ENCODE measurements around the gene PNMA8A. TPM values are rescaled to one million over a fixed set of nuclear protein-coding genes. Genes with fewer than 3 reads are reported as not detected.

The PNMA8A gene
- total and polyA plus RNA-seq, 2 experiments from 2014 or later, result 17.8 to 21.7 TPM

DNA sequence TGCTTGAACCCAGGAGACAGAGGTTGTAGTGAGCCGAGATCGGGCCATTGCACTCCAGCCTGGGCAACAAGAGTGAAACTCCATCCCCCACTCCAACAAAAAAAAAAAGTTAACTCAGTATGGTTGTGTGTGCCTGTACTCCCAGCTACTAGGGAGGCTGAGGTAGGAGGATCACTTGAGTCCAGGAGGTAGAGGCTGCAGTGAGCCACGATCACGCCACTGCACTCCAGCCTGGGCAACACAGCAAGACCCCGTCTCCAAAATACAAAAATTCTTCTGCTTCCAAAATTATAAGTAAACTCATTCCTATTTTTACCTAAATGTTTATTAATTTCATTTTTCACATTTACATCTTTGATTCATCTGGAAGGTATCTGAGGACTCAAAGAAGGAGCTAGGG lies 14.4 kb downstream of the PNMA8A start (continued):
- TF ChIP-seq, protein P1, sequence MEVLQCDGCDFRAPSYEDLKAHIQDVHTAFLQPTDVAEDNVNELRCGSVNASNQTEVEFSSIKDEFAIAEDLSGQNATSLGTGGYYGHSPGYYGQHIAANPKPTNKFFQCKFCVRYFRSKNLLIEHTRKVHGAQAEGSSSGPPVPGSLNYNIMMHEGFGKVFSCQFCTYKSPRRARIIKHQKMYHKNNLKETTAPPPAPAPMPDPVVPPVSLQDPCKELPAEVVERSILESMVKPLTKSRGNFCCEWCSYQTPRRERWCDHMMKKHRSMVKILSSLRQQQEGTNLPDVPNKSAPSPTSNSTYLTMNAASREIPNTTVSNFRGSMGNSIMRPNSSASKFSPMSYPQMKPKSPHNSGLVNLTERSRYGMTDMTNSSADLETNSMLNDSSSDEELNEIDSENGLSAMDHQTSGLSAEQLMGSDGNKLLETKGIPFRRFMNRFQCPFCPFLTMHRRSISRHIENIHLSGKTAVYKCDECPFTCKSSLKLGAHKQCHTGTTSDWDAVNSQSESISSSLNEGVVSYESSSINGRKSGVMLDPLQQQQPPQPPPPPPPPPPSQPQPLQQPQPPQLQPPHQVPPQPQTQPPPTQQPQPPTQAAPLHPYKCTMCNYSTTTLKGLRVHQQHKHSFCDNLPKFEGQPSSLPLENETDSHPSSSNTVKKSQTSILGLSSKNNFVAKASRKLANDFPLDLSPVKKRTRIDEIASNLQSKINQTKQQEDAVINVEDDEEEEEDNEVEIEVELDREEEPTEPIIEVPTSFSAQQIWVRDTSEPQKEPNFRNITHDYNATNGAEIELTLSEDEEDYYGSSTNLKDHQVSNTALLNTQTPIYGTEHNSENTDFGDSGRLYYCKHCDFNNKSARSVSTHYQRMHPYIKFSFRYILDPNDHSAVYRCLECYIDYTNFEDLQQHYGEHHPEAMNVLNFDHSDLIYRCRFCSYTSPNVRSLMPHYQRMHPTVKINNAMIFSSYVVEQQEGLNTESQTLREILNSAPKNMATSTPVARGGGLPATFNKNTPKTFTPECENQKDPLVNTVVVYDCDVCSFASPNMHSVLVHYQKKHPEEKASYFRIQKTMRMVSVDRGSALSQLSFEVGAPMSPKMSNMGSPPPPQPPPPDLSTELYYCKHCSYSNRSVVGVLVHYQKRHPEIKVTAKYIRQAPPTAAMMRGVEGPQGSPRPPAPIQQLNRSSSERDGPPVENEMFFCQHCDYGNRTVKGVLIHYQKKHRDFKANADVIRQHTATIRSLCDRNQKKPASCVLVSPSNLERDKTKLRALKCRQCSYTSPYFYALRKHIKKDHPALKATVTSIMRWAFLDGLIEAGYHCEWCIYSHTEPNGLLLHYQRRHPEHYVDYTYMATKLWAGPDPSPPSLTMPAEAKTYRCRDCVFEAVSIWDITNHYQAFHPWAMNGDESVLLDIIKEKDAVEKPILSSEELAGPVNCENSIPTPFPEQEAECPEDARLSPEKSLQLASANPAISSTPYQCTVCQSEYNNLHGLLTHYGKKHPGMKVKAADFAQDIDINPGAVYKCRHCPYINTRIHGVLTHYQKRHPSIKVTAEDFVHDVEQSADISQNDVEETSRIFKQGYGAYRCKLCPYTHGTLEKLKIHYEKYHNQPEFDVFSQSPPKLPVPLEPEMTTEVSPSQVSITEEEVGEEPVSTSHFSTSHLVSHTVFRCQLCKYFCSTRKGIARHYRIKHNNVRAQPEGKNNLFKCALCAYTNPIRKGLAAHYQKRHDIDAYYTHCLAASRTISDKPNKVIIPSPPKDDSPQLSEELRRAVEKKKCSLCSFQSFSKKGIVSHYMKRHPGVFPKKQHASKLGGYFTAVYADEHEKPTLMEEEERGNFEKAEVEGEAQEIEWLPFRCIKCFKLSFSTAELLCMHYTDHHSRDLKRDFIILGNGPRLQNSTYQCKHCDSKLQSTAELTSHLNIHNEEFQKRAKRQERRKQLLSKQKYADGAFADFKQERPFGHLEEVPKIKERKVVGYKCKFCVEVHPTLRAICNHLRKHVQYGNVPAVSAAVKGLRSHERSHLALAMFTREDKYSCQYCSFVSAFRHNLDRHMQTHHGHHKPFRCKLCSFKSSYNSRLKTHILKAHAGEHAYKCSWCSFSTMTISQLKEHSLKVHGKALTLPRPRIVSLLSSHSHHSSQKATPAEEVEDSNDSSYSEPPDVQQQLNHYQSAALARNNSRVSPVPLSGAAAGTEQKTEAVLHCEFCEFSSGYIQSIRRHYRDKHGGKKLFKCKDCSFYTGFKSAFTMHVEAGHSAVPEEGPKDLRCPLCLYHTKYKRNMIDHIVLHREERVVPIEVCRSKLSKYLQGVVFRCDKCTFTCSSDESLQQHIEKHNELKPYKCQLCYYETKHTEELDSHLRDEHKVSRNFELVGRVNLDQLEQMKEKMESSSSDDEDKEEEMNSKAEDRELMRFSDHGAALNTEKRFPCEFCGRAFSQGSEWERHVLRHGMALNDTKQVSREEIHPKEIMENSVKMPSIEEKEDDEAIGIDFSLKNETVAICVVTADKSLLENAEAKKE (CRISPR knock-in tag; IDR thresholded peaks at IDR 0.05), result no peak
- TF ChIP-seq, protein P2, sequence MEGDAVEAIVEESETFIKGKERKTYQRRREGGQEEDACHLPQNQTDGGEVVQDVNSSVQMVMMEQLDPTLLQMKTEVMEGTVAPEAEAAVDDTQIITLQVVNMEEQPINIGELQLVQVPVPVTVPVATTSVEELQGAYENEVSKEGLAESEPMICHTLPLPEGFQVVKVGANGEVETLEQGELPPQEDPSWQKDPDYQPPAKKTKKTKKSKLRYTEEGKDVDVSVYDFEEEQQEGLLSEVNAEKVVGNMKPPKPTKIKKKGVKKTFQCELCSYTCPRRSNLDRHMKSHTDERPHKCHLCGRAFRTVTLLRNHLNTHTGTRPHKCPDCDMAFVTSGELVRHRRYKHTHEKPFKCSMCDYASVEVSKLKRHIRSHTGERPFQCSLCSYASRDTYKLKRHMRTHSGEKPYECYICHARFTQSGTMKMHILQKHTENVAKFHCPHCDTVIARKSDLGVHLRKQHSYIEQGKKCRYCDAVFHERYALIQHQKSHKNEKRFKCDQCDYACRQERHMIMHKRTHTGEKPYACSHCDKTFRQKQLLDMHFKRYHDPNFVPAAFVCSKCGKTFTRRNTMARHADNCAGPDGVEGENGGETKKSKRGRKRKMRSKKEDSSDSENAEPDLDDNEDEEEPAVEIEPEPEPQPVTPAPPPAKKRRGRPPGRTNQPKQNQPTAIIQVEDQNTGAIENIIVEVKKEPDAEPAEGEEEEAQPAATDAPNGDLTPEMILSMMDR (conservative IDR thresholded peaks at IDR 0.05; ENCODE audit: low read depth in 2 of 2), result no peak
- TF ChIP-seq NANOG (IDR thresholded peaks at IDR 0.05; ENCODE audit: borderline replicate concordance) (no peak), JUNB (IDR thresholded peaks at IDR 0.05; ENCODE audit: unreplicated experiment) (no peak), STAT1 (IDR thresholded peaks at IDR 0.05; ENCODE audit: unreplicated experiment) (no peak), EZH2 (IDR thresholded peaks at IDR 0.05; ENCODE audit: low read depth, unreplicated experiment) (no peak)

DNA sequence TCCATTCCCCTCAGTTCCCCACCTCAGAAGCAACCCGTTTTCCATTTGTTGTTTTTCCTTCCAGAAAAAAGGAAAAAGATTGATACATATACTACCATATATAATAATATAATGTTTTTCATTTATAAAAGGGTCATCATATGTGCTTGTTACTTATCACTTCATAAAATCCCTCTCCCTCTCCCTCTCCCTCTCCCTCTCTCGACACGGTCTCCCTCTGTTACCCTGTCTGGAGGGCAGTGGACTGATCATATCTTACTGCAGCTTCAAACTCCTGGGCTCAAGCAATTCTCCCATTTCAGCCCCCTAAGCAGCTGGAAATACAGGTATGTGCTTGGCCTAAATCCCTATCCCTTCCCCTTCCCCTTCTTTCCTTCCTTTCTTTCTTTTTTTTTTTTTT lies 17.1 kb downstream of the PNMA8A start:
- no peak overlapping the region for H3K27ac ChIP-seq (ENCODE audit: low read depth)
- no peak for ATAC-seq
- TF ChIP-seq JUNB (IDR thresholded peaks at IDR 0.05; ENCODE audit: unreplicated experiment), result no peak
- no peak for TF ChIP-seq EZH2phosphoT487 (IDR thresholded peaks at IDR 0.05; ENCODE audit: unreplicated experiment)
- no peak for TF ChIP-seq STAT1 (IDR thresholded peaks at IDR 0.05; ENCODE audit: unreplicated experiment)
- TF ChIP-seq EZH2 (IDR thresholded peaks at IDR 0.05; ENCODE audit: low read depth, unreplicated experiment), result no peak
- TF ChIP-seq, protein P2 (conservative IDR thresholded peaks at IDR 0.05; ENCODE audit: low read depth in 2 of 2), result no peak
- TF ChIP-seq NANOG (IDR thresholded peaks at IDR 0.05; ENCODE audit: borderline replicate concordance), result no peak
- TF ChIP-seq CREB1 (CRISPR knock-in tag; IDR thresholded peaks at IDR 0.05; ENCODE audit: low read depth), result no peak
- TF ChIP-seq POLR2AphosphoS5 (IDR thresholded peaks at IDR 0.05; ENCODE audit: low read depth), result no peak
- TF ChIP-seq, protein P3, sequence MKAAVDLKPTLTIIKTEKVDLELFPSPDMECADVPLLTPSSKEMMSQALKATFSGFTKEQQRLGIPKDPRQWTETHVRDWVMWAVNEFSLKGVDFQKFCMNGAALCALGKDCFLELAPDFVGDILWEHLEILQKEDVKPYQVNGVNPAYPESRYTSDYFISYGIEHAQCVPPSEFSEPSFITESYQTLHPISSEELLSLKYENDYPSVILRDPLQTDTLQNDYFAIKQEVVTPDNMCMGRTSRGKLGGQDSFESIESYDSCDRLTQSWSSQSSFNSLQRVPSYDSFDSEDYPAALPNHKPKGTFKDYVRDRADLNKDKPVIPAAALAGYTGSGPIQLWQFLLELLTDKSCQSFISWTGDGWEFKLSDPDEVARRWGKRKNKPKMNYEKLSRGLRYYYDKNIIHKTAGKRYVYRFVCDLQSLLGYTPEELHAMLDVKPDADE (IDR thresholded peaks at IDR 0.05), result no peak
- no peak for TF ChIP-seq ZNF331 (CRISPR knock-in tag; IDR thresholded peaks at IDR 0.05; ENCODE audit: low read depth)

More for the DNA sequence above, 17.1 kb downstream of the PNMA8A start:
- Mint-ChIP-seq H3K9me3 (peaks cover 7% of the 10 kb centered on the region; the same call in 2 of the 3 replicates), H3K4me1 (no peaks in the 10 kb centered on the region), H3K27me3 (ENCODE audit: insufficient read depth, low read depth, poor library complexity) (no peaks in the 10 kb centered on the region), H3K36me3 (ENCODE audit: low read depth) (no peaks in the 10 kb centered on the region), H3K4me3 (no peak overlapping the region), H3K27ac (no peak overlapping the region)
- H3K27me3 ChIP-seq (ENCODE audit: insufficient read depth), result no peaks in the 10 kb centered on the region
- no peaks in the 10 kb centered on the region for H3K79me2 ChIP-seq (replicated peaks; ENCODE audit: insufficient read depth)
- H3F3A ChIP-seq (replicated peaks; ENCODE audit: low read depth), result no peaks in the 10 kb centered on the region
- H3K36me3 ChIP-seq (ENCODE audit: insufficient read depth), result no peaks in the 10 kb centered on the region
- H3K9me2 ChIP-seq (ENCODE audit: insufficient read depth), result no peaks in the 10 kb centered on the region
- H2AFZ ChIP-seq, result no peak overlapping the region
- H3K4me2 ChIP-seq, result no peak overlapping the region
- no peak overlapping the region for H3K4me3 ChIP-seq
- H4K20me1 ChIP-seq (replicated peaks; ENCODE audit: insufficient read depth), result no peaks in the 10 kb centered on the region; the same call in 1 of the 2 replicates
- DNase-seq (ENCODE audit: low spot score), result no peak
- no peaks in the 10 kb centered on the region for H3K4me1 ChIP-seq (ENCODE audit: insufficient read depth)
